ENCODE results near the gene NOD1.
A peak's percentile ranks its signal among the peaks of the same experiment; 100 is the strongest.
"Not testable (repeated sequence)": the region's sequence is repeated elsewhere in the genome, so short reads cannot be mapped to it uniquely, and the experiment has no call there.

The NOD1 gene

GRCh38 chr7:30412782-30413504 is 65.6 kb downstream of the NOD1 start:
- peak; percentile 50 for DNase-seq

- no peak for DNase-seq
These were observed 66.7 kb downstream of the NOD1 start for GRCh38 chr7:30411897-30412296.

- DNase-seq: no peak
These were observed 67.4 kb downstream of the NOD1 start for GRCh38 chr7:30411173-30411572.

GRCh38 chr7:30406664-30407425 is 71.7 kb downstream of the NOD1 start:
- DNase-seq: no peak

GRCh38 chr7:30405179-30405578 is 73.4 kb downstream of the NOD1 start:
- no peak for DNase-seq

GRCh38 chr7:30403477-30403876 is 75.1 kb downstream of the NOD1 start:
- DNase-seq: no peak

- DNase-seq: no peak
These were observed 82.2 kb downstream of the NOD1 start for GRCh38 chr7:30396389-30396788.

GRCh38 chr7:30395676-30396075 is 82.9 kb downstream of the NOD1 start:
- DNase-seq: no peak

- no peak for DNase-seq
These were observed 86.8 kb downstream of the NOD1 start for GRCh38 chr7:30391806-30392205.

GRCh38 chr7:30390736-30391636 is 87.6 kb downstream of the NOD1 start:
- DNase-seq: no peak

- no peak for DNase-seq
These were observed 88.8 kb downstream of the NOD1 start for GRCh38 chr7:30389791-30390190.

GRCh38 chr7:30382607-30383006 is 96.0 kb downstream of the NOD1 start:
- DNase-seq: no peak

- DNase-seq: not testable (repeated sequence)
These were observed 97.8 kb downstream of the NOD1 start for GRCh38 chr7:30380824-30381223.

GRCh38 chr7:30380294-30380693 is 98.3 kb downstream of the NOD1 start:
- DNase-seq: no peak

- DNase-seq: no peak
These were observed 98.8 kb downstream of the NOD1 start for GRCh38 chr7:30379741-30380140.

GRCh38 chr7:30379131-30379530 is 99.5 kb downstream of the NOD1 start:
- DNase-seq: no peak

GRCh38 chr7:30378275-30378674 is 100.3 kb downstream of the NOD1 start:
- DNase-seq: no peak
